Right kidney (tissue), 1 donor: ENCODE data around the gene LSAMP.

Source experiments
- DNase-seq: peaks from one replicate; pipeline ENCODE4 v3.0.0-alpha.2; 2016

Gene LSAMP

DNA sequence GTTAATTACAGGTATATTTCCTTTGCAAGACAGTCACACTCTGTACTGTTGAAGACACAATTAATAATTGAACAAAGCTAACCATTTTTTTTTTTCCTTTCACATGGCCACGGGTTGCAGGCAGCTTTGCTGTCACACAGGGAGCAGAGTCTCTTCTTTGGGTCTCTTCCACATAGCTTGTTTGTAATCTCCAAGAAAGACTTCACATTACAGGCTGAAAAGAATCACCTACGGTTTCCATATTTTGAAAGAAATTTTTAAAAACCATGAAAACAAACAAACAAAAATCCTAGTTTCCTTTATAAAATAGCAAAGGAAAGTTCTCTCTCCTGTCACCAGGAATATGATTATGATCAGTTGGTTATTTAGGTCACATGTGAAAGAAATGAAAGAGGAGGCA is 429.4 kb downstream of the LSAMP start:
- DNase-seq = no peak

GRCh38 chr3:116007000-116007399 is 438.3 kb downstream of the LSAMP start:
- no peak for DNase-seq

DNA sequence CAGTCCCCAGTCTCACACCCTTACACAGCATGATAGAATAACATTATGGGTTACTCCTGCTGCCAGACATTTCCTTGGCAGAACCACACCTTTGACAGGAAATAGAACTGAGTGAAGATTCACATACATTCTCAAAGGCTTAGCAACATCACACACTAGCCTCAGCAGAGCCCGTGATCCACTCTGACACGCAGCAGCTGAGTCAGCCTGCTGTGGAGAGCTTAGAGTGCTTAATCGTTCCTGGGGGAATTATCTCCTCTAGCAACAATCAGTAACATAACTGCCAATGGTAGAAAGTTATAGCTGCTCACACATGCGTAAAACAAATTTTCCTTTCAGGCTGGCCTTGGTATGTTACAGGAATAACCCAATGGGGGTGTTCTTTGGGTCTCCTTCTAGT is 439.9 kb downstream of the LSAMP start:
- no peak for DNase-seq

- no peak for DNase-seq
Observed at GRCh38 chr3:116002235-116002634, 443.1 kb downstream of the LSAMP start.

DNA sequence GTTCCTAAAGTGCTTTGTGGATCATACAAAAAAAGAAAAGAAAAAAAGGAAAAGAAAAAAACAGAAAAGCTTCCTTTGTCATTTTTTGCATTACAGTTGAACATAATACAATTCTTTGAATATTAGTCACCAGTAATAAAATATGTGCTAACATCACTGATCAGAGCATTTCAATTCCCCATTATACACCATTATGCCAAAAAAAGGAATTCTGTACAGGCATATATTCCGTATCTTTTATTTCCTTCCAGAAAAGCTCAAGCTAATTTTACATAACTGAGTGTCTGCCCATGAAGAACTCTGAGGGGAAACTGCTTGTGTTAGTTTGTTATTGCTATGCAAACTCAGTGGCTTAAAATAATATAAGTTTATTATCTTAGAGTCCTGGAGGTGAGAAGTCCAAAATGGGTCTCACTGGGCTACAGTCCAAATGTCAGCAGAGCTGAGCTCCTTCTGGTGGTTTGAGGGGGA is 444.1 kb downstream of the LSAMP start:
- DNase-seq = no peak

DNA sequence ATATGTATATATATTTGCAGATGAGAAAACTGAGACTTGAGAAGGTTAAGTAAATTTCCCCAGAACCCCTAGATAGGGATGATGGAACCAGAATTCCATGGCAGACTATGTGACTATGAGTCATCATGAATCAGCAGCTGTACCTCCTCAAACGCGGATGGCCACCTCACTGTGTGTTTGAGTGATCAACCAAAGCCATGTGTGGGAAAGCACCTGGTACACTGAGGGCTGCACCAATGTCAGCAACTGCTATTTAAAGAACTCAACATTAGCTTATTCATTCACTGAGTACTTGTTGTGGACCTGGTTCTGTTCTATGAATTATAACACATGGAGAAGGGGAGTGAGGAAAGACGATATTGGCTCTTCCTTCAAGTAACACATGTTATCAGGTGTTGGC is 445.0 kb downstream of the LSAMP start:
- no peak for DNase-seq

DNA sequence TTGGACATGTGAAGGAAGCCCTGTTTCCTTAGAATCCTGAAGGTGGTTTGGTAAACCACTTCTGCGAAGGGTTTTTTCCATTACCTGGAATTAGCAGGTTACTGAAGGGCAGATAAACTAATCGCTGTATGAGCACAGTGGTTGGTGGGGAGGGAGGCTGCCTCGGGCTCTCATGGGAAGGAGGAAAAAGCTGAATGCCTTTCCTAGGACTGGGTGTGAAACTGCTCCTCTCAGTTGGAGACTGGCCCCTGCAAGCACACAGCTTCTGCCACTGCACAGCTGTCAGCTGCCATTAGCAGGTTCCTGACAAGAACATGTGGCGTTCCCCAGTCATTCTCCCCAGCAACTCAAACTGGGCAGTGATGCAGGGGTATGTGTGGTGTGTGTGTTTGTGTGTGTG is 445.7 kb downstream of the LSAMP start:
- DNase-seq = no peak

GRCh38 chr3:115999001-115999585 is 446.2 kb downstream of the LSAMP start:
- DNase-seq = no peak

- no peak for DNase-seq
Observed at GRCh38 chr3:115996420-115997108, 448.7 kb downstream of the LSAMP start.

DNA sequence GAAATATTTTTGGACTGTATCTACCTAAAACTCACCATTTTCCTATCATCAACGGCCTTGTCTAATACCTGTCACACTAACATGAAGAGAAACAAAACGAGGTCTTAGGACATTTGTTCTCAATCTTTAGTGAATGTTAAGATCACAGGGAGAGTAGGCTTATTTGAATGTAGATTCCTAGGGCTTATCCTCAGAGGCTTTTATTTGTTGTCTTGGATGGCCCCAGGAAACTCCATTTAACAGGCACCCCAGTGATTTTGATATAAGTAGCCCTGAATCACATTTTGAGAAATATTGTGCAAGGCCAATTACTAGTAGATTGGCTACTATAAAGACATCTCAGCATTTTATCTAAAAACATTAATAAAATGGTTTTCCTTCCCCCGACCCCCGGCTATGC is 454.6 kb downstream of the LSAMP start:
- DNase-seq = no peak

DNA sequence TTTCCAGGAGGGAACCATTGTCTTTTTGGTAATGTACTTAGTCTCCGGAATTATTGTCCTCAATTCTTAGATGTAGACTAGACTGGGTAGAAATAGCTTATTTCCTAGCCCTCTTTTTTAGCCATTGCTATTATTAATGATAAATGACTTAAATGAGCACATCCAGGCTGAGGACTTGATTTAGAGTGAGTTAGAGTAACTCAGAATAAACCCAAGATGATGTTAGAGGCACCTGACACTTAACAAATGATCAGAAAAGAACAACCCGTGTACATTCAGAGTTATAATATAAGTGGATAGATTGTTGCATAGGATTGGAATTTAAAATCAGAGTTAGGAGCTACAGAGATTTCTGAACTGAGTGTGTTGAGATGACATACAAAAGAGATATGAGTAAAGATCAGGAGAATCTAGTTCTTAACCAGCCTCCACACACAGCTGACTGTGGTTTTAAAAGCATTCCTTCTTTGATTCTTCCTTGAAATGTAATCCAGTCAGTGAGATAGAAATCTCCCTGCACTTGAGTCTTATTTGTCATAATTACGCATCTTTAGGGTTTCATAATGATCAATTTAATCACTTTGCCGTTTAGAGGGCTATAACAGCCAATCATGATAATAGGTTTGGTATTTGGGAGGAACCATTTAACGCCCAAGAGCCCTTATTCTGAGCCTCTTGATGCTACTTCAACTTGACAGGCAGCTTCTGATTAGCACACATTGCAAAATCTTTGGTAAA is 455.4 kb downstream of the LSAMP start:
- DNase-seq = no peak

GRCh38 chr3:115986555-115987207 is 458.6 kb downstream of the LSAMP start:
- DNase-seq = no peak

GRCh38 chr3:115982629-115983028 is 462.7 kb downstream of the LSAMP start:
- no peak for DNase-seq

GRCh38 chr3:115982108-115982507 is 463.2 kb downstream of the LSAMP start:
- no peak for DNase-seq

GRCh38 chr3:115980709-115981108 is 464.6 kb downstream of the LSAMP start:
- DNase-seq = no peak

DNA sequence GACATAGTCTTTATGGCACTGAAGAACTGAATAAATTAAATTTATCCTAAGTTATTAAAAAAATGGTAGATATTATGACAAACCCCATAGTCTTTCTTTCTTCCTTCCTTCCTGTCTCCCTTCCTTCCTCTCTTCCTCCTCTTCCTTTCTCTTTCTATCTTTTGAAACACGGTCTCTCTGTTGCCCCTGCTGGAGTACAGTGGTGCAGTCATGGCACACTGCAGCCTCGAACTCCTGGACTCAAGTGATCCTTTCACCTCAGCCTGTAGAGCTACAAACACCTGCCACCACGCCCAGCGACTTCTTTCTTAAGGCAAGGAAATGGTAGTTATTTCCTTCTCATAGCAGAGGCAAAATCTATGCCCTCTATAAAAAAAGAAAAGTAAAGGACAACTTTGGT is 467.4 kb downstream of the LSAMP start:
- no peak for DNase-seq

DNA sequence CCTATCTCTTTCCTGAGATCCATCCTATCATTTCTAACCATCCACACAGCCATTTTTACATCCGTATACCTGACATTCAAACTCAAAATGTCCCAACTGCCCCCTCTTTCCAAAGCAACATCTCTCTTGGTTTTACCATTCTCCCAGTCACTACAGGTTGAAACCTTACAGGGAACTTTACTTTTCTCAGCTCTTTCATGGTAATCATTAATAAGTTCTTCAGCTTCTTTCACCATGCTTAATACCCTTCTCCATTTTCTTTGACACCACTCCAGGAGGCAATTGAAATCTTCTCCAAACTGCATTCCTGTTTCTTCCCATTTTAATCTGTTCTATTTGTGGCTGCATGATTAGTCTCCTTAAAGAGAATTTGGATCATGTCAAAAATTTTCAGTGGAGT is 469.5 kb downstream of the LSAMP start:
- DNase-seq = no peak

- no peak for DNase-seq
Observed at GRCh38 chr3:115975353-115975752, 469.9 kb downstream of the LSAMP start.

GRCh38 chr3:115974940-115975339 is 470.3 kb downstream of the LSAMP start:
- no peak for DNase-seq

GRCh38 chr3:115968871-115969270 is 476.4 kb downstream of the LSAMP start:
- DNase-seq = no peak

GRCh38 chr3:115961380-115961779 is 483.9 kb downstream of the LSAMP start:
- DNase-seq = no peak

DNA sequence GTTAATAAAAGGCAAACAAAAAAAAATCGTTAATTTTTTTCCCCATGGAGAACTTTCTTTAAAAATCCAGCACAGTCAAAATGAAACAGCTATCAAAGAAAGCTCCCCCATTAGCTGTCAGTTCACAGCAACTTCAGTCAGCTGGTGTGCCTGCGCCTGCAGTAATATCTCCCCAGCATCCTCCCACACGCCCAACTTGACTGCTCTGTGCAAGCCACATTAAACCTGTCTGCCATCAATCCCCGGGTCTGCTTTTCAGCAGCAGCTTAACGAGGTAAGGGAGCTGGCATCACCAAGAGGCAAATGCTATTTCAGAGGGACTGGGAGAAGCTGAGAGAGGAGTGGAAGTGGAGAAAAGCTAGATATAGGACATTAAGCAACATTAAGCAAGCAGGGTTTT is 484.5 kb downstream of the LSAMP start:
- DNase-seq = peak; percentile 25

DNA sequence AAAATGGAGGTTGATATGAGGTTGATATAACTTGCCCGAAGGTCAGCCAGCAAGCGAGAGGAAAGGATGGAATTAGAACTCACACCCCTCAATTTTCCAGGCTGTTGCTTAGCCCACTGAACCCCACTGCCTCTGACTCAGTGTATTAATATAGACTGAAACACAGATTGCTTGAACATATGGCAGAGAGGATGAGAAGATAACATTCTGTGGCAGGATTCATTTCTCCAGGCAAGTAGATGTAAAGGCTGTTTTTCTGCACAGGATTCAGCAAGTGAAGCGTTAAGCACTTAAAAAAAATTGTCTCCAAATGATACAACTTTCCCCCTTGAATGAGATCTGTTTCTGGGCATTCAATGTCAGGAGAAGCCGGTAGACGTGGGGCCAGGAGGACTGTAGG is 486.8 kb downstream of the LSAMP start:
- no peak for DNase-seq
